HepG2 (cell line): ENCODE measurements around the gene TEX101. TPM values are rescaled to one million over a fixed set of nuclear protein-coding genes. Genes with fewer than 3 reads are reported as not detected.
A peak's percentile ranks its signal among the peaks of the same experiment; 100 is the strongest.

Experiments
- ARNT ChIP-seq: fragments of 450-650 bp; IDR thresholded peaks from 2 replicates; pipeline ENCODE4 v1.6.1; 2017
- ASH2L ChIP-seq: fragments of 300-600, 200-600 bp; sonication (generic); IDR thresholded peaks from 2 replicates; pipeline ENCODE4 v1.7.0; 2017; ENCODE audit warnings: low read depth, mild to moderate bottlenecking, moderate library complexity, mixed read lengths, low read length; ENCODE audit not compliant: insufficient read length
- ATF4 ChIP-seq, 2 experiments: fragments of 450-650 bp in 1 of 2; sonication (generic) in 1 of 2; formaldehyde crosslinking; IDR thresholded peaks; 2 replicates each; pipeline versions ENCODE4 v1.5.0 to v1.8.0; 2020 to 2022; ENCODE audit warnings: mild to moderate bottlenecking in 1 of 2, missing genetic modification reagents in 1 of 2
- DPF2 ChIP-seq: sonication (generic); formaldehyde crosslinking; IDR thresholded peaks from 2 replicates; pipeline ENCODE4 v1.4.0; 2020; ENCODE audit warnings: mild to moderate bottlenecking, low read depth, missing genetic modification reagents, borderline replicate concordance
- FOXM1 ChIP-seq: sonication (generic); formaldehyde crosslinking; IDR thresholded peaks from 2 replicates; pipeline ENCODE4 v1.5.0; 2020; ENCODE audit warnings: missing genetic modification reagents
- LBX2 ChIP-seq: sonication (generic); formaldehyde crosslinking; IDR thresholded peaks from 2 replicates; pipeline ENCODE4 v1.5.0; 2020; ENCODE audit warnings: missing genetic modification reagents, mild to moderate bottlenecking, borderline replicate concordance
- RARG ChIP-seq: sonication (generic); formaldehyde crosslinking; IDR thresholded peaks from 2 replicates; pipeline ENCODE4 v1.4.0; 2020; ENCODE audit warnings: low read depth, mild to moderate bottlenecking, missing genetic modification reagents
- RXRB ChIP-seq: IDR thresholded peaks from 2 replicates; pipeline ENCODE4 v1.6.1; 2016; ENCODE audit warnings: borderline replicate concordance, missing genetic modification reagents, missing compliant biosample characterization
- TFDP1 ChIP-seq: IDR thresholded peaks from 2 replicates; pipeline ENCODE4 v1.6.1; 2016; ENCODE audit warnings: missing compliant biosample characterization, missing genetic modification reagents, borderline replicate concordance
- TMF1 ChIP-seq: sonication (generic); formaldehyde crosslinking; IDR thresholded peaks from 2 replicates; pipeline ENCODE4 v1.8.1; 2022; ENCODE audit warnings: low read depth, missing genetic modification reagents
- ZFP41 ChIP-seq: sonication (generic); formaldehyde crosslinking; IDR thresholded peaks from 2 replicates; pipeline ENCODE4 v1.4.0; 2020; ENCODE audit warnings: mild to moderate bottlenecking, missing genetic modification reagents, borderline replicate concordance
- ZGPAT ChIP-seq: IDR thresholded peaks from 2 replicates; pipeline ENCODE4 v1.6.1; 2016; ENCODE audit warnings: mild to moderate bottlenecking
- ZNF224 ChIP-seq: sonication (generic); formaldehyde crosslinking; IDR thresholded peaks from 2 replicates; pipeline ENCODE4 v1.5.0; 2020; ENCODE audit warnings: mild to moderate bottlenecking, missing genetic modification reagents
- ZNF264 ChIP-seq: sonication (generic); formaldehyde crosslinking; IDR thresholded peaks from 2 replicates; pipeline ENCODE4 v1.4.0; 2020; ENCODE audit warnings: missing genetic modification reagents
- ZNF563 ChIP-seq: sonication (generic); formaldehyde crosslinking; IDR thresholded peaks from 2 replicates; pipeline ENCODE4 v1.8.0; 2022; ENCODE audit warnings: mild to moderate bottlenecking, moderate library complexity, missing genetic modification reagents
- ZNF614 ChIP-seq: IDR thresholded peaks from 2 replicates; pipeline ENCODE4 v1.6.1; 2018; ENCODE audit warnings: missing biosample characterization, missing genetic modification reagents, inconsistent platforms, borderline replicate concordance
- ZNF709 ChIP-seq: sonication (generic); formaldehyde crosslinking; IDR thresholded peaks from 2 replicates; pipeline ENCODE4 v1.5.0; 2020; ENCODE audit warnings: mild to moderate bottlenecking, missing genetic modification reagents
- polyA plus RNA-seq, 8 experiments: library from polyadenylated mRNA; depleted of rRNA in 3 of 8; stranded (reverse) in 7 of 8; unstranded in 1 of 8; fragments of >200 nt; fragmentation: Illumina TruSeq in 4 of 8; extraction: Trizol in 4 of 8; gene quantifications; 2 replicates each; pipeline versions ENCODE4 v1.2.1 to v1.2.3, GENCODE V29; 2011 to 2016; ENCODE audit warnings: low read depth in 4 of 8, missing spikeins in 1 of 8, mixed read lengths in 1 of 8; ENCODE audit not compliant: insufficient read depth in 1 of 8
- total RNA-seq, 5 experiments: library from RNA; depleted of rRNA; stranded (reverse); fragments of >200 nt; fragmentation: Illumina TruSeq; extraction: Trizol; gene quantifications; 2 replicates each; pipeline ENCODE4 v1.2.3, GENCODE V29; 2016; ENCODE audit warnings: low read depth in 1 of 5
- TF ChIP-seq, protein P1 (sequence below): sonication (generic); formaldehyde crosslinking; IDR thresholded peaks from 2 replicates; pipeline ENCODE4 v1.8.1; 2023; ENCODE audit warnings: missing genetic modification reagents, inconsistent platforms, borderline replicate concordance
- TF ChIP-seq, protein P2 (sequence below): sonication (generic); formaldehyde crosslinking; IDR thresholded peaks from 2 replicates; pipeline ENCODE4 v1.4.0; 2020; ENCODE audit warnings: missing genetic modification reagents
- TF ChIP-seq, protein P3 (sequence below): sonication (generic); formaldehyde crosslinking; IDR thresholded peaks from 2 replicates; pipeline ENCODE4 v1.5.0; 2020; ENCODE audit warnings: mild to moderate bottlenecking, missing genetic modification reagents, moderate library complexity

Gene TEX101
- total and polyA plus RNA-seq, 2 of the 13 experiments (the other 11 are each of a cell fraction or from before 2014, with no cell fraction given): not detected

DNA sequence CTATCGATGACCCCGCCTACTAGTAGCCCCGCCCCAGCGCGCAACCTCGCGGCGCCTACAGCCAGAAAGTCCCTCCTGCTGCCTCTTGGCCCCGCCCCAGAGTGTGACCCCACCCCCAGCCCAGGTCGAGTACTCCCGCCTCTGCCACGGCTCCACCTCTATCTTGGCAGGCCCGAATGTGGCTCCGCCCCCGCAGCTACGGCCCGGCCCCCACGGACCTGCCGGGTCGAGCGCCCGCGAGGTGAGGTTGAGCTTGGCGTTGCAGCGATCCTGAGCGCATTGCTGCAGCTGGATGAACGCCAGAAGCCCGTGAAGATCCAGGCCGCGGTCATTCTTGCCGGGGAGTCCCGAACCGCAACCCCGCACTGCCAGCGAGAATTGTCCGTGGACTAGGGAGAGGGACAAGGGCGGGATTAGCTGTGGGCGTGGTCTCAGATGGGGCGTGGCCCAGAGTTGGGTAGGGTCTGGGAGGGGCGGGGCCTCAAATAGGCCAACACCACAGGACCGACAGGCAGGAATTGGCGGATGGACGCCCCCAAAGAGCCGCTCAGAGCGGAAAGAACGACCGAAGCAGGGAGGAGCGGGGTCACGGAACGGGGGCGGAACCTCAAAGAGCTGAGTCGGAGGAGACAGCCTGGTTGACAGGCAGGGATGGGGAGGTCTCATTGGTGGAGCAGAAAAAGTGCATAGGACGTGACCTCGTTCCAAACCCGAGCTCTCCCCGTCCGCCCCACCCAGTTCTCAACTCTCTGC lies 48.9 kb downstream of the TEX101 start (continued):
- TF ChIP-seq, protein P1, sequence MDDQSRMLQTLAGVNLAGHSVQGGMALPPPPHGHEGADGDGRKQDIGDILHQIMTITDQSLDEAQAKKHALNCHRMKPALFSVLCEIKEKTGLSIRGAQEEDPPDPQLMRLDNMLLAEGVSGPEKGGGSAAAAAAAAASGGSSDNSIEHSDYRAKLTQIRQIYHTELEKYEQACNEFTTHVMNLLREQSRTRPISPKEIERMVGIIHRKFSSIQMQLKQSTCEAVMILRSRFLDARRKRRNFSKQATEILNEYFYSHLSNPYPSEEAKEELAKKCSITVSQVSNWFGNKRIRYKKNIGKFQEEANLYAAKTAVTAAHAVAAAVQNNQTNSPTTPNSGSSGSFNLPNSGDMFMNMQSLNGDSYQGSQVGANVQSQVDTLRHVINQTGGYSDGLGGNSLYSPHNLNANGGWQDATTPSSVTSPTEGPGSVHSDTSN (CRISPR knock-in tag): no peak
- TF ChIP-seq LBX2 (CRISPR knock-in tag): no peak
- TF ChIP-seq, protein P2, sequence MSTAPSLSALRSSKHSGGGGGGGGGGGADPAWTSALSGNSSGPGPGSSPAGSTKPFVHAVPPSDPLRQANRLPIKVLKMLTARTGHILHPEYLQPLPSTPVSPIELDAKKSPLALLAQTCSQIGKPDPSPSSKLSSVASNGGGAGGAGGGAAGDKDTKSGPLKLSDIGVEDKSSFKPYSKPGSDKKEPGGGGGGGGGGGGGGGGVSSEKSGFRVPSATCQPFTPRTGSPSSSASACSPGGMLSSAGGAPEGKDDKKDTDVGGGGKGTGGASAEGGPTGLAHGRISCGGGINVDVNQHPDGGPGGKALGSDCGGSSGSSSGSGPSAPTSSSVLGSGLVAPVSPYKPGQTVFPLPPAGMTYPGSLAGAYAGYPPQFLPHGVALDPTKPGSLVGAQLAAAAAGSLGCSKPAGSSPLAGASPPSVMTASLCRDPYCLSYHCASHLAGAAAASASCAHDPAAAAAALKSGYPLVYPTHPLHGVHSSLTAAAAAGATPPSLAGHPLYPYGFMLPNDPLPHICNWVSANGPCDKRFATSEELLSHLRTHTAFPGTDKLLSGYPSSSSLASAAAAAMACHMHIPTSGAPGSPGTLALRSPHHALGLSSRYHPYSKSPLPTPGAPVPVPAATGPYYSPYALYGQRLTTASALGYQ (CRISPR knock-in tag): no peak
- 0 out of 2 replicates have a peak, but pooled peaks have one; percentile 64 for TF ChIP-seq ZNF563
- TF ChIP-seq ZNF709 (CRISPR knock-in tag): peak; percentile 37; the same call in 1 of the 2 replicates
- no peak for TF ChIP-seq ATF4 (CRISPR knock-in tag; IDR thresholded peaks at IDR 0.05)
- TF ChIP-seq ZNF614 (CRISPR knock-in tag): no peak
- TF ChIP-seq TFDP1 (CRISPR knock-in tag): no peak
- peak; percentile 52; the same call in 1 of the 2 replicates for TF ChIP-seq DPF2 (CRISPR knock-in tag)
- TF ChIP-seq ARNT: no peak
- TF ChIP-seq ZFP41: no peak
- TF ChIP-seq ASH2L: peak; percentile 84
- TF ChIP-seq RARG (CRISPR knock-in tag): no peak
- no peak for TF ChIP-seq ZNF224 (CRISPR knock-in tag)
- TF ChIP-seq, protein P3, sequence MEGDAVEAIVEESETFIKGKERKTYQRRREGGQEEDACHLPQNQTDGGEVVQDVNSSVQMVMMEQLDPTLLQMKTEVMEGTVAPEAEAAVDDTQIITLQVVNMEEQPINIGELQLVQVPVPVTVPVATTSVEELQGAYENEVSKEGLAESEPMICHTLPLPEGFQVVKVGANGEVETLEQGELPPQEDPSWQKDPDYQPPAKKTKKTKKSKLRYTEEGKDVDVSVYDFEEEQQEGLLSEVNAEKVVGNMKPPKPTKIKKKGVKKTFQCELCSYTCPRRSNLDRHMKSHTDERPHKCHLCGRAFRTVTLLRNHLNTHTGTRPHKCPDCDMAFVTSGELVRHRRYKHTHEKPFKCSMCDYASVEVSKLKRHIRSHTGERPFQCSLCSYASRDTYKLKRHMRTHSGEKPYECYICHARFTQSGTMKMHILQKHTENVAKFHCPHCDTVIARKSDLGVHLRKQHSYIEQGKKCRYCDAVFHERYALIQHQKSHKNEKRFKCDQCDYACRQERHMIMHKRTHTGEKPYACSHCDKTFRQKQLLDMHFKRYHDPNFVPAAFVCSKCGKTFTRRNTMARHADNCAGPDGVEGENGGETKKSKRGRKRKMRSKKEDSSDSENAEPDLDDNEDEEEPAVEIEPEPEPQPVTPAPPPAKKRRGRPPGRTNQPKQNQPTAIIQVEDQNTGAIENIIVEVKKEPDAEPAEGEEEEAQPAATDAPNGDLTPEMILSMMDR (CRISPR knock-in tag): no peak
- TF ChIP-seq TMF1: 0 out of 2 replicates have a peak, but pooled peaks have one; percentile 26
- no peak for TF ChIP-seq RXRB (CRISPR knock-in tag)
- no peak for TF ChIP-seq ZNF264 (CRISPR knock-in tag)
- TF ChIP-seq FOXM1: no peak
- TF ChIP-seq ZGPAT (CRISPR knock-in tag): no peak
